Skeletal muscle cell (primary cell): ENCODE results near the gene SP2.

ENCODE experiments used
- DNase-seq: peaks from one replicate; pipeline ENCODE4 v3.0.0-alpha.2; 2010; ENCODE audit warnings: low read depth
- H3K4me3 ChIP-seq: 2 replicates; pipeline ENCODE4 v1.5.1; 2011; ENCODE audit warnings: low read depth, mild to moderate bottlenecking, control low read depth, low read length, moderate library complexity

SP2 gene

DNA sequence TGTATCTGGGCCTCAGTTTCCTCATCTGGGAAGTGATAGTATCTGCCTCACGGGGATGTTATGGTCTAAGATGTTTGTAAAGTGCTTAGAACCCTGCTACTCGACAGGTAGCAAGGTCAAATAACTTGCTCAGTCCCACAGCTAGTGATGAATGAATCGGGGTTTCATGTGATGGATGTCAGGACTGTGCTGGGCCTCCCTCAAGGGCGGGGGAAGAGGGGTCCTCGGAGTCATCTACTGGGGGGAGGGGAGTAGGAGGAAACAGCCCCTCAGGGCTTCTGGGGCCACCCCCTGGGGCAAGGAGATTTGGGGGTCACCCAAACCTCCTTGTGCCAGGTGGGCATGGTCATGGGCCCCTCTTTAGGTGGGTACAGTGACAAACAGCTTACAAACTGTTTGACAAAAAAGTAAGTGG is 46.1 kb downstream of the SP2 start:
- peak overlapping the region; percentile 84 for H3K4me3 ChIP-seq
- DNase-seq: no peak

DNA sequence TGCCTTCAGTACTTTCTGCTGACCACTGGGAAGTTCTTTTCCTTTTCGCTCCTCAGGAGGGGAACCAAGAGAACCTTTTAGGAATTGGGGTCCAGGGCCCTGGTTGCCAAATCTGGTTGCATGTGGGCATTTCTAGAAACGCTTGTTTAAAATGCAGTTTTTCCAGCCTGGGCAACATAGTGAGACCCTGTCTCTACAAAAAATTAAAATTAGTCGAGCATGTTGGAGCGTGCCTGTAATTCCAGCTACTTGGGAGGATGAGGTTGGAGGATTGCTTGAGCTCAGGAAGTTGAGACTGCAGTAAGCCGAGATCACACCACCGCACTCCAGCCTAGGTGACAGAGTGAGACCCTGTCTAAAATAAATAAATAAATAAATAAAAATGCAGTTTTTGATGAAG is 46.5 kb downstream of the SP2 start:
- H3K4me3 ChIP-seq: peak overlapping the region; percentile 84
- DNase-seq: no peak

DNA sequence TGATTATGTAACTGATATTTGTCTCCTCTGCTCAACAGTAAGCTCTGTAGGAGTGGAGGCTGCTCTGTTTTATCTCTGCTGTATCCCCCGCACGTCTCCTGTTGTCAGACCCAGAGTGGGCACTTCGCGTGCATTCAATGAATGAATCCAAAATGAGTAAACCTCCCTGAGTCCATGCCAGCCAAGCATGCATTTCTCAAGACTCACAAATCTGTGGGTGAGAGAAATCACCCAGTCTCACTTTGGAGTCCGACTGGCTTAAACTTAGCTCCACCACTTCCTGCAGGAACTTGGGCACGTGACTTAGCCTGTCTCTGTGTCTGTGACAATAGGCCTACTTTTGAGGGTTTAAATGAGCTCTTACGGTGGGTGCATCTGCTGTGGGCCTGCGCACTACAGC is 49.0 kb downstream of the SP2 start:
- H3K4me3 ChIP-seq: no peak overlapping the region
- no peak for DNase-seq

GRCh38 chr17:47945529-47946508 is 49.8 kb downstream of the SP2 start:
- no peak overlapping the region for H3K4me3 ChIP-seq
- DNase-seq: no peak

DNA sequence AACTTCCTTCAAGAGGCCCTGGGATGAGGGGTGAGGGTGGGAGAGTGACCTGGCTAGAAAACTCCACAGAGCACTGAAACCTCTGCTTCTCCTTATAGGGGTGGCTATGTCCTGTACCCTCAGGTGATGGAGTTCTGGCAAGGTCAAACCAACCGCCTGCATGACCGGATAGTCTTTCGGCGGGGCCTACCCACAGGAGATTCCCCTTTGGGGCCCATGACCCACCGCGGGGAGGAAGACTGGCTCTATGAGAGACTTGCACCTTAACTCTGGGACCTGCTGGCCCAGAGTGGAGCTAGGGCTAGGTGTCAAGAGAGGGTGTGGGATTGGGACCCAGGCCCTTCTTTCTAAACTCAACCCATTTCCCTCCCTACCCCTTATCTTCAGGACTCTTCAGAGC is 50.5 kb downstream of the SP2 start:
- H3K4me3 ChIP-seq: no peak overlapping the region
- no peak for DNase-seq

DNA sequence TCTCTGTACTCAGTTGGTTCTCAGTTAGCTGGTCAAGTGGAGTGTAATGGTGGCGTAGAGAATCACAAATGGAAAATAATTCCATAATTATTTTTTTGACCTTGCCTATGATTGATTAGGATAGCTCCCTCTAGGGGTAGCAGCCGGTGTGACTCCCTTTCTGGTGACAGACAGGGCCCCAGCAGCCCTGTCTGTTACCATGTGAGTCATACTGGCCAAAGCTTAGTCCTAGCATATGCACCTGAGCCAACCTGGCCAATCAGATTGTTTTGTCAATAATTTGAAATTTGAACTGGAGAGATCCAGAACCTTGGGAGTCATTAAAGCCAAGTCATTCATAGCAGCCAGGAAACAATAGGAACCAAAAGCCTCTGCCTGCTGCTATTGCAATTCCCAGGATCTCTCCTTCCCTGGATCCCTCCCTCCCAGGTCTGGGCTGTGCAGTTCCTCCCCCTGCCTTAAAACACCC is 50.9 kb downstream of the SP2 start:
- peak; percentile 42 for DNase-seq
- no peak overlapping the region for H3K4me3 ChIP-seq

- H3K4me3 ChIP-seq: no peak overlapping the region
- no peak for DNase-seq
Measured at GRCh38 chr17:47948706-47949196, 52.7 kb downstream of the SP2 start.

DNA sequence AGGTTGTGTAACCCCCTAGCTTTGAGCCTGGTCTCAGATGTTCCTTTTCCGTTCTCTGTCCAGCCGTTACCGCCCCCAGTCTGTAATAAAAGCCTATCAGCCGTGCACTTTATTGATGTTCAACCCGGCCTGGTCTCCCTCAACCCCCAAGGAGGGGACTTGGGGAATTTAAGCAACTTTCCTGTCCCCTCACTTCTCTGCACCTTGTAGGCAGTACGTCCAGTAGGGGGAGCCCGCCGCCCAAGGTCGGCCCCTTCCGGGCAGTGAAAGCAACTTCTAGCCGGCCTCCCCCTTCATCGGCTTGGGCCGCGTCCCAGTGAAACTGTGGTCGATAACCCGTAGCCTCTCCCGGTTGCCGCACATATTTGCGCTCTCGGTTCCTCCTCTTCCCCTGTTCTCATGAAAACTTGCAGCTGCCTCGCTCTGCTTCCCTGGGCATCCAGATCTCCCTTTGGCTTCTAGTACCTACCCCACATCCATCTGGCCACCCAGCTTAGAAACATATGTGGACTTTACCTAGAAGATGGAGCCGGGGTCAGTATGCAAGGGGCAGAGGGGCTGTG is 53.2 kb downstream of the SP2 start:
- DNase-seq: peak; percentile 32
- H3K4me3 ChIP-seq: peak overlapping the region; percentile 16

- DNase-seq: no peak
Measured at GRCh38 chr17:47949946-47950345, 53.9 kb downstream of the SP2 start.

GRCh38 chr17:47950448-47950847 is 54.4 kb downstream of the SP2 start:
- H3K4me3 ChIP-seq: no peak overlapping the region
- DNase-seq: no peak

More at GRCh38 chr17:47949946-47950345, 53.9 kb downstream of the SP2 start:
- H3K4me3 ChIP-seq: no peak overlapping the region

DNA sequence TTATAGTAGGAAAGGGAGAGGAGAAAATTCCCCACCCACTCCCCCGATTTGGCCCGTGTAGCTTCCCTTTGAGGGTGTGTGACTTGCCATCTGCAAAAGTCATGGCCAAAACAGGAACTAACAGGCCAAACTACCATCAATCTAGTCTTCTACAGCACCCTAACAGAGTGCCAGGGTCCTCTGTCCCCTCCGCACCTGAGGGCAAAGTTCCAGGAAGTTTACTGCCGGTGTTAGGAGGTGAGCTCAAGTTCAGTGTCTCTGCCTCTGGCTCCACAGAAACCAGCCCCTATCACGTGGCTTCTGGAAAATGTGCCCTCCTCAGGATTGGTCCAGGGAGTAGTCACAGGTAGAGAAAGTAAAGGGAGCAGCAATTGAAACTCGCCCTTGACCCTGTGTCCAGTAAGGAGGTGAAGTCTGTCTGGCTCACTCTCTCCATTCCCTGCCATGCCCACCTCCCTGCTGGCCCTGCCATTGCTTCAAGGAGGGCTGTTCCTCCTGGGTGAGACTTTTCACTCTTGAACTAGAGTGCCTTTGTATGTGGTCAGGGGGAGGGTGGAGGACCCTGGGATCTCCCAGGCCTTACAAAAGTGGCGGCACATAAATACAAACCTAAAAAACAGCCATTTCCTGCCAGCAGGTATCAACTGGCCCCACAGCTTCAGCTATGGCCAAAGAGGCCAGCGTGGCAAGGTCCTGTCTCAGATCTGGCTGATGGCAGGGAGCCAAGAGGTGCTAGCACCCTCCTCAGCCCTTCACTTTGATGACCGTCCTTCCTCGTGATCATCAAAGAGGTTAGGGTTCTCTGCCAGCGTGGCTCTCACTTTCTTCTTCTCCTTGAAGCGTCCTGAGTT is 56.4 kb downstream of the SP2 start:
- H3K4me3 ChIP-seq: no peak overlapping the region
- no peak for DNase-seq

DNA sequence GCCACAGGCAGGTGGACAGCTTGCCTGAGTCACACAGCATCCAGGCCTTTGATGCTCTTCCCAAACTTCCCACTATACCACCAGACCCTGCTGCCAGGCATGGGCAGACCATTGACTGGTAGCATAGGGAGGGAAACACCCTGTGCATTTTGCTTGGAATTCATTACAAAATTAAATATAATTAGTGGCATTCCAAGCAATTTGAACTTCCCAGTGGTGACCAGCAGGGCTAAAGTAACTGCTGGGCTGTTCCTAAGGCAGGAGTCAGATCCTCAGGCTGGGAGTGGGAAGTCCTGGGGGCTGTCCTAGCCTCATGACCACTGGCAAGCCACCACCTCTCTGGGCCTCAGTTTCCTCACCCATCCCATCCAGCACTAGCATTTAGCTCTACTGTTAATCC is 57.9 kb downstream of the SP2 start:
- no peak overlapping the region for H3K4me3 ChIP-seq
- no peak for DNase-seq

DNA sequence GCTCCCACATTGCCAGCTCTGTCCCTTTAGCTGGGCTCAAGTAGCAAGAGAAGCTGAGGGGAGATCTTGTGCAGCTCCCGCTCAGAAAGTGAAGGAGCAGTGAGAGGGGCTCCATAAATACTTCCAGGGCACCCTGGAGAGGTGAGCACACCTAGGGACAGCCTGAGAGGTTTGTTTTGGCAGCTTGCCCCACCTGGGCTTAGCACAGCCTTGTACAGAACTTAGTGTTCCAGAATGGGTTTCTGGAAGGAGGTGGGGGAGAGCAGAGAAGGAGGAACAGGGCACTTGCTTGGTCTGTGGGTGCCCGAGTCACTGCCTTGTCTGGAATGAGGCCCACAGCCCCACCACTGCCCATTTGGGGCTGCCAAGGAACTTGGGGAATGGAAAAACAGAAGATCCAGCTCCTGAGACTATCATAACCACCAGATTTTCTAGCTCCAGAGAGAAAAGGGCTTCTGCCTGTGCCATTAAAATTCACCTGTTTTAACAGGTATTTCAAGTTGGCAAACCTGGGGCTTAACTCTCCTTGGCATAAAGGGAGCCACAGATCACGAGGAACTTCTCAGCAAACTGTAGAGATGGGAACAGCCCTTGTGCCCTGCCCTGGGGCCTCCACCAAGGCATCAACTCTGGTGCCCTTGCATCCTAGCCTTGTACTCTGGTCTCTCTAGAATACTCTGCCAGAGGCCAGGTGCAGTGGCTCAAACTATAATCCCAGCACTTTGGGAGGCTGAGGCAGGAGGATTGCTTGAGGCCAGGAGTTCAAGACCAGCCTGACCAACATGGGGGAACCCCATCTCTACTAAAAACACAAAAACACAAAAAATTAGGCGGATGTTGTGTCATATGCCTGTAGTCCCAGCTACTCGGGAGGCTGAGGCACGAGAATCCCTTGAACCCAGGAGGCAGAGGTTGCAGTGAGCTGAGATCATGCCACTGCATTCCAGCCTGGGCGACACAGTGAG is 59.7 kb downstream of the SP2 start:
- DNase-seq: no peak
- no peak overlapping the region for H3K4me3 ChIP-seq

DNA sequence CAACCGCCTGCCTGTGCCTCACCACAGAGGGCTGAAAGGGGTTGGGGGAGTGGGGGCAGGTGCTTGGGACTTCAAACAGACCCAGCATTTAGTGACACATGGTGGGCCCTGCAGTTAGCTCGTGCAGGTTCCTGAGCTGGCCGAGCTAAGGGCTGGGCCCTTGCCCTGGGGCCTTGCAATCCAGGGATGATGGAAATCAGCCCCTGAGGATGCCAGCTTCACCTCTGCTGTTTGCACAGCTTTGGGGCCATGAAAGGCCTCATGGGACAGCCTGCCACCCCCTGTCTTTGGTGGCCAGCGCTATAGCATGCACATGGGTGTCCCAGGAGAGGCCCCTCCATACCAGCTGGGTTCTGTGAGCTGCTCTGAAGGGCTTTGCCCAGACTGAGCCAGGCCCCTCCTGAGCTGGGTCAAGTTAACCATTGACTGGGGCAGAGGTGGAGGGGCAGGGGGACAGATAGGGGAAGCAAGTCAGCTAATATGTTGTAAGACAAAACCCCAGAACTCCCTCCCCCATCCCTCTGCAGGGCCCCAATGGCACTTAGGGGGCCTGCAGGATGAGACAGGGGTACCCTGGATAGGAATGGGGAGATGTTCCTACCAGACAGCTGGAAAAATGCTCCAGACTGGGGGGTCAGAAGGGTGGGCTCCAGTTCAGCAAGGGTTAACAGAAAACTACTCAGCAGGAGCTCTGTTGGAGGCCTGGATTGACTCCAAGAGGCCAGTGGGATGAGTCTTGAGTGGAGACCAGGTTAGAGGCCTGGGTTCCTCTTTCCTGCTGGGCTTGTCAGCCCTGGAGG is 61.0 kb downstream of the SP2 start:
- DNase-seq: no peak
- H3K4me3 ChIP-seq: no peak overlapping the region

DNA sequence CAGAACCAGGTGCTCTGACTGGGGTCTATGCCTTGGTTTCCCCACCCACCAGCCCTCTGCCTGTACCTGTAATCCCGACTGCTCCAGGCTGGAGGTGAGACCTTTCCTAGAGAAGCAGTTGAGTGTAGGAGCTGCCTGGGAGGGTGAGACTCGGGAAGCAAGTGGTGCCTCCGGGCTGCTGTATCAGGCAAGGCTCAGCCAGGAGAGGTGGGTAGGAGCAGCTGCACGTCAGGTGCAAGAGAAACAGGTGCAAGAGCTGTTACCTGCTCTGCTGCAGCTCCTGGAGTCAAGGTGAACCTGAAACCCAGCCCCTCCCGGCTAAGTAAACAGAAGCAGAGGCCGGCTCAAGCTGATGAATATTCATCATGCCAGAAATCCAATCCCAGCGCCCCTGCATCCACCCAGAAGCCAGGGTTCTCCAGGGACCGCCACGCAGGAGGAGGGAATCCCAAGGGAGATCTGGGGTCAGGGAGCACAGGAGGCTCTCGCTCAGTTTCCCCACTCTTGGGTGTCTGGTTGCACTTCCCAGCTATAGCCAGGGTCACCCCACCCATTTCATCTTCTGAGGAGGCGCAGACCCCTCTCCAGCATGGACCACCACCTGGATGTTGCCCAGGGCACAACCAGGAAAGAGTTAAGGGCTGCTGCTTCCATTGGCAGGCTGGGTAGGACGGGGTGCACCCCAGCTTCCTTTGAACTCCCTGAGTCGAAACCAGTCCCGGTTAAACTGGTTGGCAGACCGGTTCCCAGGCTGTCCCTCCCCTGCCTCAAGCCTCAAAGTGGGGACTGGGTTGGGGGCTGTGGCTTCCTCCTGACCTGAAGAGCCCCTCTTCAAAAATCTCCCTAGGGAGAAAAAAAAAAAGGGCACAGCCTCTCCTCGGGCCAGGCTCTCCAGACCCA is 61.8 kb downstream of the SP2 start, which contains the start of gene PRR15L:
PRR15L (minus strand) TSS at position 293 of the 900 bp plus-strand sequence. CDS start 4,649 bp downstream, outside the sequence.
- DNase-seq: no peak
- no peak within 1 kb of the TSS for H3K4me3 ChIP-seq

DNA sequence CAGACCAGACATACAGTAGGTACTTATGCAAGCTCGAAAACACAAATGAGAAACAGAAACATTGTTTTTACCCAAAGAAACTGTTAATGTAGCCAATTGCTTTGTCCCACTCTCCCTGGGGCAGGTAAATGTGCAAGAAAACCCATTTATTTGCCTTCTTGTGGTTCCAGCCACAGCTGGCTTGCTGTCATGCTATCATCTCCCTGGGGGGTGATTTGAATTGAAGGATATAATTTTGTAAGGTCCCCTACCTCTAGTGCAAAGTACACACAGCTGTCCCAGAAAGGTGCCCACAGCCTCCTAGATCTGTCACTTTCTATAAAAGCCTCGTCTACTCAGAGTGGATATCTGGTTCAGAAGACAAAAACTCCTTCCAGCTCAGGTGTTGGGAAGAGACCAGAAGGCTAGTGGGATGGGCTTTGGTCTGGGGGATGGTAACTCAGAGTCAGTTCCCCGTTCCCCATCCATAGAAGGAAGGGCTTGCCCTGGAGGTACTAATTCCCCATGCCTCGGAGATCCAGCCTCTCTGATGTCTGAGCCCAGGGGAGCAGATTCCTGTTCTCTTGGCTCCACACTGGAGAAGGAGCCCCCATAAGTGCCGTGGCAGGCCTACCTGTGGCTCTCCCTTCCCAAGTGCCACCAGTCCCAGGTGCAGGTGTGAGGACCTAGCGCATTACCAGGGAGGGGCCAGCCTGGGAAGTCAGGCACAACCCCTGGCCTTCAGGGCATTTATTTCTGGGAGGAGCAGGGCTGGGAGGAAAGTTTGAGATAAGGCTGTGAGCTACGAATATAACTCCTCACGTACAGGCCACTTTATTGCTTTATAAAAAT is 64.0 kb downstream of the SP2 start:
- no peak overlapping the region for H3K4me3 ChIP-seq
- no peak for DNase-seq
